ENCODE data around the gene PDE4DIP.
"Not testable (repeated sequence)": the region's sequence is repeated elsewhere in the genome, so short reads cannot be mapped to it uniquely, and the experiment has no call there.

PDE4DIP gene

GRCh38 chr1:148929253-148929652 lies 85.0 kb downstream of the PDE4DIP start:
- H3K9me3 Mint-ChIP-seq; H3K4me1 Mint-ChIP-seq (ENCODE audit: low read depth); H3K4me3 Mint-ChIP-seq; H3K27me3 Mint-ChIP-seq (ENCODE audit: low read depth); H3K27ac Mint-ChIP-seq; H3K36me3 Mint-ChIP-seq (ENCODE audit: low read depth): not testable (repeated sequence)

GRCh38 chr1:148935381-148936002 lies 91.3 kb downstream of the PDE4DIP start:
- H3K9me3 Mint-ChIP-seq; H3K27ac Mint-ChIP-seq; H3K4me3 Mint-ChIP-seq; H3K36me3 Mint-ChIP-seq (ENCODE audit: low read depth); H3K27me3 Mint-ChIP-seq (ENCODE audit: low read depth); H3K4me1 Mint-ChIP-seq (ENCODE audit: low read depth): not testable (repeated sequence)

- not testable (repeated sequence) for H3K4me3 Mint-ChIP-seq; H3K9me3 Mint-ChIP-seq; H3K27ac Mint-ChIP-seq; H3K27me3 Mint-ChIP-seq (ENCODE audit: low read depth); H3K4me1 Mint-ChIP-seq (ENCODE audit: low read depth); H3K36me3 Mint-ChIP-seq (ENCODE audit: low read depth)
Measured at GRCh38 chr1:148942906-148943305, 98.7 kb downstream of the PDE4DIP start.

- not testable (repeated sequence) for H3K9me3 Mint-ChIP-seq; H3K27ac Mint-ChIP-seq; H3K4me1 Mint-ChIP-seq (ENCODE audit: low read depth); H3K4me3 Mint-ChIP-seq; H3K36me3 Mint-ChIP-seq (ENCODE audit: low read depth); H3K27me3 Mint-ChIP-seq (ENCODE audit: low read depth)
Measured at GRCh38 chr1:148945130-148945529, 100.9 kb downstream of the PDE4DIP start.

- H3K27ac Mint-ChIP-seq; H3K27me3 Mint-ChIP-seq (ENCODE audit: low read depth); H3K36me3 Mint-ChIP-seq (ENCODE audit: low read depth); H3K4me3 Mint-ChIP-seq; H3K4me1 Mint-ChIP-seq (ENCODE audit: low read depth); H3K9me3 Mint-ChIP-seq: not testable (repeated sequence)
Measured at GRCh38 chr1:148948768-148949167, 104.5 kb downstream of the PDE4DIP start.

GRCh38 chr1:148951336-148952227 lies 107.4 kb downstream of the PDE4DIP start:
- Mint-ChIP-seq H3K4me1 (ENCODE audit: low read depth) (peaks cover 11% of the 10 kb centered on the region), H3K27ac (peak overlapping the region; percentile 87), H3K4me3 (peak overlapping the region; percentile 89)
- not testable (repeated sequence) for H3K27me3 Mint-ChIP-seq (ENCODE audit: low read depth); H3K9me3 Mint-ChIP-seq; H3K36me3 Mint-ChIP-seq (ENCODE audit: low read depth)

- Mint-ChIP-seq H3K4me3 (peak overlapping the region; percentile 89), H3K27ac (peak overlapping the region; percentile 87), H3K4me1 (ENCODE audit: low read depth) (peaks cover 11% of the 10 kb centered on the region)
- H3K9me3 Mint-ChIP-seq; H3K27me3 Mint-ChIP-seq (ENCODE audit: low read depth); H3K36me3 Mint-ChIP-seq (ENCODE audit: low read depth): not testable (repeated sequence)
Measured at GRCh38 chr1:148952253-148952937, 108.2 kb downstream of the PDE4DIP start.

- H3K27ac Mint-ChIP-seq; H3K36me3 Mint-ChIP-seq (ENCODE audit: low read depth); H3K27me3 Mint-ChIP-seq (ENCODE audit: low read depth); H3K9me3 Mint-ChIP-seq: not testable (repeated sequence)
- Mint-ChIP-seq H3K4me1 (ENCODE audit: low read depth) (peaks cover 11% of the 10 kb centered on the region), H3K4me3 (peak overlapping the region; percentile 85)
Measured at GRCh38 chr1:148952938-148953616, 108.8 kb downstream of the PDE4DIP start.

GRCh38 chr1:148953730-148954129 lies 109.5 kb downstream of the PDE4DIP start:
- Mint-ChIP-seq H3K4me1 (ENCODE audit: low read depth) (peaks cover 13% of the 10 kb centered on the region), H3K4me3 (peak overlapping the region; percentile 85)
- not testable (repeated sequence) for H3K9me3 Mint-ChIP-seq; H3K27ac Mint-ChIP-seq; H3K36me3 Mint-ChIP-seq (ENCODE audit: low read depth); H3K27me3 Mint-ChIP-seq (ENCODE audit: low read depth)

GRCh38 chr1:148958343-148958742 lies 114.1 kb downstream of the PDE4DIP start:
- H3K27me3 Mint-ChIP-seq (ENCODE audit: low read depth); H3K4me1 Mint-ChIP-seq (ENCODE audit: low read depth); H3K36me3 Mint-ChIP-seq (ENCODE audit: low read depth); H3K27ac Mint-ChIP-seq; H3K4me3 Mint-ChIP-seq; H3K9me3 Mint-ChIP-seq: not testable (repeated sequence)

- not testable (repeated sequence) for H3K27ac Mint-ChIP-seq; H3K4me3 Mint-ChIP-seq; H3K9me3 Mint-ChIP-seq; H3K4me1 Mint-ChIP-seq (ENCODE audit: low read depth); H3K36me3 Mint-ChIP-seq (ENCODE audit: low read depth); H3K27me3 Mint-ChIP-seq (ENCODE audit: low read depth)
Measured at GRCh38 chr1:148960212-148961000, 116.2 kb downstream of the PDE4DIP start.

- H3K4me3 Mint-ChIP-seq; H3K9me3 Mint-ChIP-seq; H3K27me3 Mint-ChIP-seq (ENCODE audit: low read depth); H3K36me3 Mint-ChIP-seq (ENCODE audit: low read depth); H3K27ac Mint-ChIP-seq; H3K4me1 Mint-ChIP-seq (ENCODE audit: low read depth): not testable (repeated sequence)
Measured at GRCh38 chr1:148962127-148962857, 118.1 kb downstream of the PDE4DIP start.

- H3K27me3 Mint-ChIP-seq (ENCODE audit: low read depth); H3K4me3 Mint-ChIP-seq; H3K27ac Mint-ChIP-seq; H3K36me3 Mint-ChIP-seq (ENCODE audit: low read depth); H3K9me3 Mint-ChIP-seq; H3K4me1 Mint-ChIP-seq (ENCODE audit: low read depth): not testable (repeated sequence)
Measured at GRCh38 chr1:148966084-148966483, 121.9 kb downstream of the PDE4DIP start.

GRCh38 chr1:148967580-148967979 lies 123.4 kb downstream of the PDE4DIP start:
- not testable (repeated sequence) for H3K4me3 Mint-ChIP-seq; H3K36me3 Mint-ChIP-seq (ENCODE audit: low read depth); H3K4me1 Mint-ChIP-seq (ENCODE audit: low read depth); H3K27ac Mint-ChIP-seq; H3K9me3 Mint-ChIP-seq; H3K27me3 Mint-ChIP-seq (ENCODE audit: low read depth)

All from T-helper 1 cell treated with Interleukin-12 subunit alpha and Interleukin-12 subunit beta and Interleukin-4 antibody, amounts not matched to agents 30 μg/mL and 1 μg/mL, for 36 hours (primary cell).